HG02840 (cell line): Measurements from ENCODE around the gene NRP2.

Experiments
- ATAC-seq: cut with Tn5 transposase; IDR thresholded peaks from one replicate; pipeline ENCODE4 v1.9.1; 2021; ENCODE audit warnings: mild to moderate bottlenecking, moderate library complexity, moderate number of reproducible peaks; ENCODE audit not compliant: unreplicated experiment, low FRiP score

Gene NRP2

GRCh38 chr2:205767617-205768016, 85.3 kb downstream of the NRP2 start:
- no peak for ATAC-seq

DNA sequence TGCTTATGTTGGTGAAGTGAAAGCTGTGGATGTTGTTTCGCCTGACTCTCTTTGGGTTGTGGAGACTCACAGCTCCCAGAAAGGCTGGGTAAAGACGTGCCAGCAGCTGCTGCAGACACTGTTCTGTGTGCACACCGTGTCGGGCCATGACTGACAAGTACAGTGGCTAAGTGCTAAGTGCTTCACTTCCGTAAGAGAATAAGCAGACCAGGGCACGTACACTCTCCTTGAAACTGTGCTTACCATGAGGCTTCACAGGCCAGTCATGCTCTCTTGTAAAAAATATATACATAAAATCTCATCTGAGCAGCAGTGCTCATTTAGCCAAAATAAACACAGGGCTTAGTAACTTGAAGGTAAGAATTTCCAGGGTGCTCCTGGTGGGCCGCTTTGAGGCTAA, 86.0 kb downstream of the NRP2 start:
- ATAC-seq, result no peak

- no peak for ATAC-seq
Measured at GRCh38 chr2:205768815-205769494, 86.7 kb downstream of the NRP2 start.

GRCh38 chr2:205769495-205769850, 87.2 kb downstream of the NRP2 start:
- no peak for ATAC-seq

- no peak for ATAC-seq
Measured at GRCh38 chr2:205769879-205770278, 87.6 kb downstream of the NRP2 start.

DNA sequence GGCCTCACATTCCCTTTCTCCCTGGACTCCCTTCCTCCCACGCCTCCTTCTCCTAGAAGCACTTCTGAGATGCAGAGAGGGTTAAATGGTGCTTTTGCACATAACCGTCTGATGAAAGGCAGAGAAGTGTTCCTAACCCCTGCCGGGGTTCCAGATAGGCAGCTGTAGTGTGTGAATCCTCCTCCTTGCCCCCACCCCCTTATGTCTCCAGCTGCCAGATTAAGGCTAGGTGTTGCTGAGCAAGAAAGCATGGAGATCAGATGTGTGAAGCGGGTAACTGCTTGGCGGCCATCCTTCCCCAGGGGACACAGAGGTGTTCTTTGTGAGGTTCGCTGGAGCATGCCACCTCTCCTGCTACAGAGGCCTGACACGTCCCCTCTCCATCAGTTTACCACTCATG, 88.3 kb downstream of the NRP2 start:
- no peak for ATAC-seq

- ATAC-seq, result no peak
Measured at GRCh38 chr2:205771031-205771430, 88.7 kb downstream of the NRP2 start.

DNA sequence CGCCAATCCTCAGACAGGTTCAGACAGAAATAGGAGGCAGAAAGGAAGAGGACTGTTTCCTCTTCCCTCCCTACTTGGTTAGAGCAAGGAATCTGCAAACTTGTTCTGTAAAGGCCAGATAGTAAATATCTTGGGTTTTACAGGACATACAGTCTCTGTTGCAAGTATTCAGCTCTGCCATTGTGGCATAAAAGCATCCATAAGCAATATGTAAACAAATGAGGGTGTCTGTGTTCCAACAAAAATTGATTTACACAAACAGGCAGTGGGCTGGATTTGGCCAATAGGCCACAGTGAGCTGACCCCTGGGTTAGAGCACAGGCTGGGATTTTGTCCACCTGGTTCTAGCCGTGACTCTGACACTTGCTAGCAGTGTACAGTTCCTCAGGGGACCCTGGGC, 89.4 kb downstream of the NRP2 start:
- ATAC-seq, result no peak

GRCh38 chr2:205772983-205773382, 90.7 kb downstream of the NRP2 start:
- ATAC-seq, result no peak

DNA sequence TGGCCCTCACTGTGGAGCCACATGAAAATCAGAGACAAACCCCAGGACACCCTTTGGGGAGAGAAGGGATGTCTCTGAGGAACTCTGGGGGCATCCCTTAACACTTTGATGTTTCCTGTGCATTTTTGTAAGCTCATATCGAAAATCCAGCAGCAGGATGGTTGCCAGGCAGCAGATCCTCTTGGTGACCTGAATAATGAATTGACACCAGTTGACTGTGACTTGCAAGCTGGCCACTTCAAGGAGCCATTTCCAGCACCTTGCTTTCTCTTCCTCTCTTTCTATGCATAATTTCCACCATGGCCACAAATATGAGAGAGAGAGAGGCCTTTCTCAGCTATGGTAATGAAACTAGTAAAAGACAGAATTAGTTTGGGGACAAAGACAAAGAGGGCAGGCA, 91.7 kb downstream of the NRP2 start:
- ATAC-seq, result no peak

DNA sequence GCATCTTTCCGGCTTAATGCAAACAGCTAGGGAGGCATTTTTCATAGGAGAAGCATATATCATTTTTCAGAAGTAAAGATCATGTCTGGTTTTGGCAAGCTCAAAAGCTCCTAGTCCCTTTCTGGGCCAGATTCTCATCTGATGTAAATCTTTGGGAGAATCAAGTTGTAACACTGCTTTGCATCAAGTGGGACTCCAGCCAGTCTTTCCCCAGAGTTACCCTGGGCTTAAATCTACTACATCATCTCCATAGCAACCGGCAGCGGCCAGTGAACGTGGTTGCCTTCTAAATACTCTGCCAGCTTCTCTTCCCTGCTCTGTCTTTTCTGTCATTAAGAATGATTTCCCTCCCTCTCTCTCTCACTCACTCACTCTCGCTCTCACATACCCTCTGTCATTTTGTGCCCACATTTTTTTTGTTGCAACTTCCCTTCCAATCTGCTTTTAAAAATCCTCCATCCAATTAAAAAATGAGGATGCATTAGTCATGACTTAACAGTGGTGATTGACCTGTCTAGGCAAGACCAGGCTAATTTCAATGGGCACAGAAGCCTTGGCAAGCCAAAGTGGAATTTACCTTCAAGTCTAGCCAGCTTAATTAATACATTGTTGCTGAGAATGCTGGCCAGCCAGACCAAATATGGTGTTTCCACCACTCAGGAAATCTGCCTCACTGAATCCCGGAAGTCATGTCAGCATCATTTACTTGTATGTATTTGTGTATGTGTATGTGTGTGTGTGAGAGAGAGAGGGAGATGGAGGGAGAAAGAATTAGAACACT, 93.0 kb downstream of the NRP2 start:
- no peak for ATAC-seq

- ATAC-seq, result no peak
Measured at GRCh38 chr2:205776139-205776538, 93.8 kb downstream of the NRP2 start.

- ATAC-seq, result no peak
Measured at GRCh38 chr2:205776720-205777119, 94.4 kb downstream of the NRP2 start.

DNA sequence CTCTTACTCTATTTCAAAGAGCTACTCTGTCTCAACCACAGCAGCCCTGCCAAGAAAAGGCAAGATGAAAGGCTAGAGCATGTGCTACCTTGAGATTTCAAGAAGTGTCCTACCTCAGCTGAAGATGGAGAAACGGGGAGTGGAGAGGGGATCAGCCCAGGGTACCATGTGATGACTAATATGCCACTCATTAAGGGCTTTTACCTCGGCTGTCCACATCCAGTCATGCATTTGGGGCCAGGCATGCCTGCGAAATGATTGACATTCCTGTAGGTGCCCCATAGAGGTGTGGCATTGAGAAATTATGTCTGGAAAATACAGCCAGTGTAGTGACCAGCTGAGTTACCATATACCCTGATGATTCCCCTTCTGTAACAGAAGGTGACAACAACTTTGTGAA, 96.1 kb downstream of the NRP2 start:
- ATAC-seq, result no peak

DNA sequence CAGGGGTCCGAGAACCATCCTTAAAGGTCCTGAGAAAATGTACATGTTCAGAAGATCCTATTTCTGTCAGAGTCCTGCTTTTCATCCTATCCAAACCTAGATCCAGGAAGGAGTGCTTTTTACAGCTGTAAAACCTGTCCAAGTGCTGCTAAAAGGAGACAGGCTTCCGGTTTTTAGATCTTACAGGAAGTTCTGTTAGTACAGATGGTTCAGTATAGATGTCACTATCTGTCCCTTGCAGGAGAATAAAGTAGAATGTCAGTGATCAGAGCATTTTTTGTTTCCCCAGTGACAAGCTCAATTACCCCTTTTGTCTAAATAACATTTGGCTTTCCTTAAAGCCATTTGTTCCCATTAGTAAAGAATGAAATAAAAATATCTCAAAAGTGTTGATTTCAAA, 98.3 kb downstream of the NRP2 start:
- no peak for ATAC-seq

GRCh38 chr2:205781244-205781931, 99.1 kb downstream of the NRP2 start:
- ATAC-seq, result no peak

- no peak for ATAC-seq
Measured at GRCh38 chr2:205782941-205783340, 100.6 kb downstream of the NRP2 start.

DNA sequence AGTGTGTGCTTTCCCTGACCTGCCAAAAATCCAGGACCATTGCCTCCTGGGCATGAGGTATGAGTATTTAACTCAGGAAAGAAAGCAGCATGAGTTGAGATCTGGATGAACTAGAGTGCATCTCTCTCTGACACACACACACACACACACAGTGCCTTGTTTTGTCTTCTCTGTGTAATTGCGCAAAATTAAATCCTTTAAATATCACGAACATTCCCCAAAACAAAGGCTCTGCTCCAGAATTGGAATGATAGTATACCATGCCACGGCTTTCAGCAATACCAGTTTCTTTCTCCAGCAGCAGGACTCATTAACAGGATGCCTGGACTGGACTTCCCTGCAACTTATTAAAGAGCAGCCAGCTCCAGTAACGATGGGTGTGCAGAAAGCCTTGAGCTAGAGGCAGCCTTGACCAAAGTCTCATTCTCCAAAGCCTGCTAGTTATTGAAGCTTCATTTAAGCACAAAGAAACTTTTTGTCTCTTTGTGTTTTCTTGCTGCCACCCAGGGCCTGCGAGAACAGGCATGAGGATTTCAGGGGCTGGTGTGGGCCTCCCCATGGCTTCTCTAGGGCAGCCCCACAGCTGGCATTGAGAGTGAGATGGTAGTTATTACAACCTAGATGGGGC, 101.7 kb downstream of the NRP2 start:
- no peak for ATAC-seq

GRCh38 chr2:205785507-205786260, 103.4 kb downstream of the NRP2 start:
- ATAC-seq, result no peak

DNA sequence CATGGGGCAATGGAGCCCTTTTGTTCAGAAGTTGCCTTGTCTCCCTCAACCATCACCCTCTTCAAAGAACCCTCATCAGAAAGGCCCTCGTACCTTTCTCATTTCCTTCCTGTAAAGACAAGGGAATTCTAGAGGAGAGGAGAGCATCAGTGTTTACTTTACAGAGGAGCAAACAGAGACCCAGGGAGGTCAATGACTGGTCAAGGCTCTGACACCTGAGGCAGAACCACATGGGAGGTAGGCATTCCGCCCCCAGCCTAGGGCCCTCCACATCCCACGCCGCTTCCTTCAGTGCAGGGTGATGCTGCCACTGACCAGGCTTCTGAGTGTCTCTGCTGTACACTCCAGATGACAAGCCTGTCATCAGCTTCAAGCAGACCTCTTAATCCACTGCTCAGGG, 104.7 kb downstream of the NRP2 start:
- no peak for ATAC-seq

- ATAC-seq, result no peak
Measured at GRCh38 chr2:205787761-205788160, 105.5 kb downstream of the NRP2 start.
